BE2C (cell line): Measurements from ENCODE around the gene SKI.

Experiments
- DNase-seq: peaks from one replicate; pipeline ENCODE4 v3.0.0-alpha.2; 2020
- H3K27me3 ChIP-seq: fragments of 250-450 bp; sonication (Bioruptor Pico); 2 replicates; pipeline ENCODE4 v1.5.1; 2020; ENCODE audit warnings: mild to moderate bottlenecking
- H3K36me3 ChIP-seq: fragments of 250-450 bp; sonication (Bioruptor Pico); 2 replicates; pipeline ENCODE4 v1.5.1; 2020; ENCODE audit warnings: mild to moderate bottlenecking
- H3K4me1 ChIP-seq: fragments of 250-450 bp; sonication (Bioruptor Pico); 2 replicates; pipeline ENCODE4 v1.5.1; 2020
- H3K4me3 ChIP-seq: 2 replicates; pipeline ENCODE4 v1.5.1; 2011; ENCODE audit warnings: low read depth, low read length
- H3K9me3 ChIP-seq: fragments of 250-450 bp; sonication (Bioruptor Pico); 2 replicates; pipeline ENCODE4 v1.5.1; 2020
- CTCF ChIP-seq: IDR thresholded peaks from 2 replicates; pipeline ENCODE4 v1.5.1; 2012; ENCODE audit warnings: mild to moderate bottlenecking, low read depth, low read length

Gene SKI

DNA sequence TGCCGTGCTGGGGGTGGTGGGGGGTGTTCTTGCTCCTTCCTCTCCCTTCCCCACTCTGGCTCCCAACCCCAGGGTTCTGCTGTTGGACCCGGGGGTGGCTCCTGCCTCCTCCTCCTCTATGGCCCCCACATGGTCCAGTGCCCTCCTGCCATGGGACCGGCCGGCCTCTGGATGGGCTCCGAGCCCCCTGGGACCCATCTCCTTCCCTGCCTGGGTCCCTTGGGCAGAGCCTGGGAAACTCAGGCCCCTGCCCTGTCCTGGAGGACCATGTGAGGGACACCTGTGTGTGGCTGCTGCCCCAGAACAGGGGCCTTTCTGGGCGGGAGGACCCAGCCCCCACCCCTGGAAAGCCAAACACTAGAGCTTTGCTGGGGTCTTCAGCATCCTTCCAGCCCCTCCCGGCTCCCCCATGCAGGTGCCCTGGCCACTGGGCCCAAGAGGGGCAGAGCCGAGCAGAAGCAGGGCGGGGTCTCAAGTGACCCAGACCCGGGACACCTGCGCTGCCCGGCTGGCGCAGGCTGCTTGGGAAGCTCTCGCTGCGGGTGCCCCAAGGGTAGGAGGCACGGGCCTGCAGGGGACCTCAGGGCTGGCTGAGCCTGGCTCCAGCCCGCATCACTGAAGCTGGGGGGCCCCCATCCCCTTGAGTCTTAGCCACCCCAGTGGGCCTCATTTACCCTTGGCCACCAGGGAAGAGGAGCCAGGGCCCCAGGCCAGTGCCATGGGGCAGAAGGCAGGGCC is 31.0 kb upstream of the SKI start:
- H3K4me3 ChIP-seq = no peak overlapping the region
- H3K9me3 ChIP-seq = no peaks in the 10 kb centered on the region
- TF ChIP-seq CTCF = no peak
- DNase-seq = peak; percentile 8
- peaks cover 7% of the 10 kb centered on the region for H3K4me1 ChIP-seq
- H3K36me3 ChIP-seq = no peaks in the 10 kb centered on the region
- H3K27me3 ChIP-seq = no peaks in the 10 kb centered on the region

- H3K4me1 ChIP-seq = peaks cover 7% of the 10 kb centered on the region
- no peaks in the 10 kb centered on the region for H3K36me3 ChIP-seq
- H3K27me3 ChIP-seq = no peaks in the 10 kb centered on the region
- H3K4me3 ChIP-seq = no peak overlapping the region
- H3K9me3 ChIP-seq = no peaks in the 10 kb centered on the region
- TF ChIP-seq CTCF = no peak
- DNase-seq = no peak
These were observed 30.4 kb upstream of the SKI start for GRCh38 chr1:2197707-2198165.

DNA sequence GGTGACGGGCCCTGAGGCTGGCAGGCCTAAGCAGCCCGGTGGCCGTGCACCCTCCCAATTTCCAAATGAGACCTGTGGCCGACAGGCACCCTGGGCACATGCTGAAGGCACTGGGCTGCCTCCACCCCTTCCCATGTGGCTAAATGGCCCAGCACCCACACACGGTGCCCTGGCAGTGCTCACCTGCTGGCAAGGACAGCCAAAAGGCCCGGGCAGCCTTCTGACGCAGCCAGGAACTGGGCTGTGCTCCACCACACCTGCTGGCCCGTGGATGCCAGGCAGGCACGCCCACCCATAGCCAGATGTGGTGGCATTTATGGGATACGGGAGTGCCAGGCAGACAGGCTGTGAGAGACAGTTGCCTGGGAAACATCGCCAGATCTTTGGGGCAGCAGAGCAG is 29.5 kb upstream of the SKI start:
- H3K4me3 ChIP-seq = no peak overlapping the region
- H3K9me3 ChIP-seq = no peaks in the 10 kb centered on the region
- TF ChIP-seq CTCF = no peak
- H3K27me3 ChIP-seq = no peaks in the 10 kb centered on the region
- DNase-seq = peak; percentile 8
- H3K4me1 ChIP-seq = peaks cover 7% of the 10 kb centered on the region
- no peaks in the 10 kb centered on the region for H3K36me3 ChIP-seq

GRCh38 chr1:2199042-2199810 is 28.9 kb upstream of the SKI start:
- H3K4me3 ChIP-seq = peak overlapping the region; percentile 75
- H3K36me3 ChIP-seq = no peaks in the 10 kb centered on the region
- no peaks in the 10 kb centered on the region for H3K9me3 ChIP-seq
- H3K27me3 ChIP-seq = no peaks in the 10 kb centered on the region
- peaks cover 9% of the 10 kb centered on the region for H3K4me1 ChIP-seq
- TF ChIP-seq CTCF = 0 out of 2 replicates have a peak, but pooled peaks have one; percentile 5
- DNase-seq = peak; percentile 90

GRCh38 chr1:2200308-2200943 is 27.7 kb upstream of the SKI start:
- Histone ChIP-seq H3K4me3 (no peak overlapping the region), H3K36me3 (no peaks in the 10 kb centered on the region), H3K27me3 (no peaks in the 10 kb centered on the region), H3K9me3 (no peaks in the 10 kb centered on the region), H3K4me1 (peaks cover 8% of the 10 kb centered on the region)
- TF ChIP-seq CTCF = no peak
- no peak for DNase-seq
